A549 (cell line): ENCODE data around the gene IRGQ. TPM values are rescaled to one million over a fixed set of nuclear protein-coding genes. Genes with fewer than 3 reads are reported as not detected.

Experiments used
- ATAC-seq, 2 experiments: fragments of 200-7000 bp in 1 of 2; fragments of >200 bp in 1 of 2; cut with Nextera tagmentation in 1 of 2; cut with Tn5 transposase in 1 of 2; 3 replicates each; pipeline versions ENCODE4 v1.8.0 to v1.9.1; 2018 to 2020; ENCODE audit warnings: mild to moderate bottlenecking in 1 of 2, moderate library complexity in 1 of 2
- CTCF ChIA-PET: fragments of 300-600 bp; sonication (Branson Sonifier 250); formaldehyde crosslinking; extraction: SDS; loops from one replicate; lab custom pipeline; 2021; ENCODE audit warnings: antibody characterized with exemption, inconsistent platforms; lab: Yijun Ruan, JAX
- POLR2A ChIA-PET: fragments of 350-600 bp; formaldehyde crosslinking; extraction: SDS; loops from one replicate; lab custom pipeline; 2021; ENCODE audit warnings: antibody characterized with exemption, inconsistent platforms; lab: Yijun Ruan, JAX
- DNase-seq, 2 experiments: peaks; one replicate each; pipeline versions ENCODE4 v3.0.0 to v3.0.0-alpha.2; 2011 to 2016; ENCODE audit warnings: low read depth in 1 of 2, low spot score in 1 of 2
- FAIRE-seq: peaks from 2 replicates; lab custom pipeline; 2011; peaks lifted over from hg19 to GRCh38; lab: Jason Lieb, UNC
- H3K27ac ChIP-seq, 2 experiments: fragments of >200 bp; sonication (Bioruptor Twin); formaldehyde crosslinking; 3 replicates each; pipeline ENCODE4 v1.5.1; 2016 to 2017
- H3K4me1 ChIP-seq: fragments of >200 bp; sonication (Bioruptor Twin); formaldehyde crosslinking; 3 replicates; pipeline ENCODE4 v1.6.1; 2016
- H3K4me2 ChIP-seq: fragments of >200 bp; sonication (Bioruptor Twin); formaldehyde crosslinking; 3 replicates; pipeline ENCODE4 v1.6.1; 2016
- H3K4me3 ChIP-seq: fragments of >200 bp; sonication (Bioruptor Twin); formaldehyde crosslinking; 3 replicates; pipeline ENCODE4 v1.5.1; 2016
- H3K9me3 ChIP-seq: fragments of >200 bp; sonication (Bioruptor Twin); formaldehyde crosslinking; 3 replicates; pipeline ENCODE4 v1.6.1; 2016
- CBX8 ChIP-seq: fragments of 200-600 bp; sonication (generic); IDR thresholded peaks from 2 replicates; pipeline ENCODE4 v1.6.1; 2016
- CEBPB ChIP-seq, 2 experiments: fragments of >200 bp in 1 of 2; sonication (Bioruptor Twin) in 1 of 2; formaldehyde crosslinking in 1 of 2; IDR thresholded peaks; 2 replicates each; pipeline ENCODE4 v1.6.1; 2012 to 2016
- CHD2 ChIP-seq: fragments of 150-350 bp; IDR thresholded peaks from 2 replicates; pipeline ENCODE4 v1.6.1; 2014; ENCODE audit warnings: low read length; ENCODE audit not compliant: partially characterized antibody
- EP300 ChIP-seq, 2 experiments: fragments of >200 bp; sonication (Bioruptor Twin); formaldehyde crosslinking; IDR thresholded peaks; 2 replicates in 1 of 2; 3 replicates in 1 of 2; pipeline ENCODE4 v1.6.1; 2016 to 2017
- FOSB ChIP-seq: fragments of 250-450 bp; sonication (Bioruptor Pico); IDR thresholded peaks from 2 replicates; pipeline ENCODE4 v1.5.0; 2020; ENCODE audit warnings: mild to moderate bottlenecking, moderate library complexity
- FOSL2 ChIP-seq, 2 experiments: fragments of 450-650 bp in 1 of 2; fragments of >200 bp in 1 of 2; sonication (Bioruptor Twin) in 1 of 2; formaldehyde crosslinking; IDR thresholded peaks; 2 replicates each; pipeline versions ENCODE4 v1.5.0 to v1.6.1; 2016 to 2020; ENCODE audit warnings: mild to moderate bottlenecking in 1 of 2, moderate library complexity in 1 of 2
- FOXS1 ChIP-seq: fragments of 250-450 bp; sonication (Bioruptor Pico); IDR thresholded peaks from 2 replicates; pipeline ENCODE4 v1.5.0; 2020; ENCODE audit warnings: mild to moderate bottlenecking, moderate library complexity
- HEYL ChIP-seq: fragments of 250-450 bp; sonication (Bioruptor Pico); IDR thresholded peaks from 2 replicates; pipeline ENCODE4 v1.8.0; 2021; ENCODE audit warnings: mild to moderate bottlenecking, moderate library complexity
- HOXA7 ChIP-seq: fragments of 250-450 bp; sonication (Bioruptor Pico); IDR thresholded peaks from 2 replicates; pipeline ENCODE4 v1.5.0; 2020; ENCODE audit warnings: mild to moderate bottlenecking, moderate library complexity
- JUNB ChIP-seq: fragments of >200 bp; sonication (Bioruptor Twin); formaldehyde crosslinking; IDR thresholded peaks from 2 replicates; pipeline ENCODE4 v1.6.1; 2016
- KDM1A ChIP-seq: fragments of 200-600 bp; sonication (generic); IDR thresholded peaks from 2 replicates; pipeline ENCODE4 v1.6.1; 2016; ENCODE audit warnings: low read depth, mild to moderate bottlenecking
- MAFK ChIP-seq: fragments of 450-650 bp; IDR thresholded peaks from 2 replicates; pipeline ENCODE4 v1.6.1; 2014; ENCODE audit not compliant: partially characterized antibody
- NPAS2 ChIP-seq: fragments of 250-450 bp; sonication (Bioruptor Pico); IDR thresholded peaks from 2 replicates; pipeline ENCODE4 v1.8.0; 2022; ENCODE audit warnings: mild to moderate bottlenecking, moderate library complexity, borderline replicate concordance
- NR3C1 ChIP-seq: fragments of >200 bp; sonication (Bioruptor Twin); formaldehyde crosslinking; IDR thresholded peaks from 3 replicates; pipeline ENCODE4 v1.6.1; 2017
- PHF8 ChIP-seq: fragments of 200-600 bp; sonication (generic); IDR thresholded peaks from 2 replicates; pipeline ENCODE4 v1.6.1; 2016; ENCODE audit warnings: low read depth, mild to moderate bottlenecking, antibody characterized with exemption, moderate library complexity, borderline replicate concordance
- RAD21 ChIP-seq, 2 experiments: fragments of >200 bp in 1 of 2; sonication (Bioruptor Twin) in 1 of 2; formaldehyde crosslinking in 1 of 2; IDR thresholded peaks in 1 of 2; conservative IDR thresholded peaks in 1 of 2; 2 replicates in 1 of 2; 3 replicates in 1 of 2; pipeline ENCODE4 v1.6.1; 2012 to 2018; ENCODE audit warnings: inconsistent platforms in 1 of 2
- RCOR1 ChIP-seq: fragments of 150-350 bp; IDR thresholded peaks from 2 replicates; pipeline ENCODE4 v1.6.1; 2014; ENCODE audit warnings: antibody characterized with exemption, low read length, low read depth
- RFX5 ChIP-seq: fragments of 450-650 bp; IDR thresholded peaks from 2 replicates; pipeline ENCODE4 v1.7.1; 2014; ENCODE audit warnings: antibody characterized with exemption, mild to moderate bottlenecking, moderate library complexity
- RNF2 ChIP-seq: fragments of 200-600 bp; sonication (generic); IDR thresholded peaks from 2 replicates; pipeline ENCODE4 v1.6.1; 2016; ENCODE audit warnings: low read depth, mild to moderate bottlenecking, antibody characterized with exemption, moderate library complexity, borderline replicate concordance
- SMC3 ChIP-seq: fragments of >200 bp; sonication (Bioruptor Twin); formaldehyde crosslinking; IDR thresholded peaks from 3 replicates; pipeline ENCODE4 v1.6.1; 2018; ENCODE audit warnings: inconsistent platforms
- TFCP2L1 ChIP-seq: fragments of 250-450 bp; sonication (Bioruptor Pico); IDR thresholded peaks from 2 replicates; pipeline ENCODE4 v1.5.0; 2021; ENCODE audit warnings: mild to moderate bottlenecking
- TP53 ChIP-seq: fragments of 250-450 bp; sonication (Bioruptor Pico); IDR thresholded peaks from 2 replicates; pipeline ENCODE4 v1.5.0; 2021; ENCODE audit warnings: mild to moderate bottlenecking, moderate library complexity
- ZFP36 ChIP-seq: fragments of 450-650 bp; IDR thresholded peaks from 2 replicates; pipeline ENCODE4 v1.6.1; 2014; ENCODE audit warnings: borderline replicate concordance; ENCODE audit not compliant: partially characterized antibody
- ZSCAN20 ChIP-seq: fragments of 250-450 bp; sonication (Bioruptor Pico); IDR thresholded peaks from 2 replicates; pipeline ENCODE4 v1.8.0; 2022; ENCODE audit warnings: mild to moderate bottlenecking, moderate library complexity
- WGBS: methylation state at CpG from one replicate; pipeline ENCODE4 v1.1.6; 2017; ENCODE audit errors: missing lambda C conversion rate; 5-methylcytosine and 5-hydroxymethylcytosine counted together
- polyA plus RNA-seq, 4 experiments: library from polyadenylated mRNA; depleted of rRNA in 3 of 4; stranded (reverse); fragments of >200 nt; fragmentation: RNase III in 1 of 4; extraction: RNeasy Plus Mini Kit Qiagen cat#74134 plus additional on column Dnase treatment in 1 of 4; gene quantifications; 2 replicates in 3 of 4; 3 replicates in 1 of 4; pipeline ENCODE4 v1.2.3, GENCODE V29; 2011 to 2017
- TF ChIP-seq, protein P1 (sequence below): IDR thresholded peaks from 2 replicates; pipeline ENCODE4 v1.6.1; 2012
- TF ChIP-seq, protein P2 (sequence below): fragments of 450-650 bp; IDR thresholded peaks from 2 replicates; pipeline ENCODE4 v1.6.1; 2014; ENCODE audit warnings: antibody characterized with exemption
- TF ChIP-seq, protein P3 (sequence below): fragments of 200-600 bp; sonication (generic); IDR thresholded peaks from 2 replicates; pipeline ENCODE4 v1.6.1; 2016; ENCODE audit warnings: antibody characterized with exemption, mild to moderate bottlenecking, moderate library complexity

The IRGQ gene
- polyA plus RNA-seq, 2 of the 4 experiments (the other 2 are of a cell fraction), result 6.5 to 10.0 TPM

DNA sequence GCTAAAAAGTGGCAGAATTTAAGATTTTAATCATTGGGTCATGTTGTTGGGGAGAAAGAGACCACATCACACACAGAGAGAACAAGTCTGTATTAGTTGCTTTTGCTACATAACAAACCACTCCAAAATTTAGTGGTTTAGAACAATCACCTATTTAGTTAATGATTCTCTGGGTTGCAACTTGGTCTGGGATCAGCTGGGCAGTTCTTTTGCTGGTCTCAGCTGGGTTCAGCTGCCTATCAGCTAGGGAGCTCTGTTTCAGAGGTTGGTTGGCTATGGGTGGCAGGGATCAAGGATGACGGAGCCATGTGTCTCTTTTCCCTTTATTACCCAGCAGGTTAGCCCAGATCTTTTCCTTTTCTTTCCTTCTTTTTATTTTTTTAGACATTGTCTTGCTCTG lies 11.4 kb downstream of the IRGQ start:
- ChIA-PET CTCF (interaction anchor here (0.6 to 3.0 kb wide), 3 partner anchors 10 to 176 kb away, joined by 3 to 15 read pairs (median 7); no protein-coding TSS in a partner anchor), POLR2A (interaction anchor here (0.9 to 1.0 kb wide), 2 partner anchors 9 to 10 kb away, joined by 3 read pairs; partner anchors contain the start of genes PINLYP and XRCC1)
- 100% methylated on average over 1 of the region's 1 CpG for WGBS
- no peaks in the 10 kb centered on the region for H3K4me1 ChIP-seq
- H3K4me2 ChIP-seq, result no peak overlapping the region
- H3K9me3 ChIP-seq, result no peaks in the 10 kb centered on the region
- no peak overlapping the region for H3K27ac ChIP-seq
- no peak for ATAC-seq
- no peak overlapping the region for H3K4me3 ChIP-seq
- TF ChIP-seq, protein P1, sequence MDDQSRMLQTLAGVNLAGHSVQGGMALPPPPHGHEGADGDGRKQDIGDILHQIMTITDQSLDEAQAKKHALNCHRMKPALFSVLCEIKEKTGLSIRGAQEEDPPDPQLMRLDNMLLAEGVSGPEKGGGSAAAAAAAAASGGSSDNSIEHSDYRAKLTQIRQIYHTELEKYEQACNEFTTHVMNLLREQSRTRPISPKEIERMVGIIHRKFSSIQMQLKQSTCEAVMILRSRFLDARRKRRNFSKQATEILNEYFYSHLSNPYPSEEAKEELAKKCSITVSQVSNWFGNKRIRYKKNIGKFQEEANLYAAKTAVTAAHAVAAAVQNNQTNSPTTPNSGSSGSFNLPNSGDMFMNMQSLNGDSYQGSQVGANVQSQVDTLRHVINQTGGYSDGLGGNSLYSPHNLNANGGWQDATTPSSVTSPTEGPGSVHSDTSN, result no peak
- no peak for TF ChIP-seq FOSB (CRISPR knock-in tag)
- TF ChIP-seq RCOR1, result no peak
- TF ChIP-seq EP300 (IDR thresholded peaks at IDR 0.05), result no peak
- no peak for DNase-seq
- no peak for FAIRE-seq

- no peaks in the 10 kb centered on the region for H3K4me1 ChIP-seq
- ATAC-seq, result no peak
- no peak for FAIRE-seq
- ChIA-PET CTCF (interaction anchor here (1.1 to 3.0 kb wide), 3 partner anchors 12 to 136 kb away, joined by 5 to 15 read pairs (median 7); no protein-coding TSS in a partner anchor), POLR2A (no interaction called here)
- H3K4me2 ChIP-seq, result no peak overlapping the region
- H3K4me3 ChIP-seq, result no peak overlapping the region
- H3K9me3 ChIP-seq, result no peaks in the 10 kb centered on the region
- 52% methylated on average over 2 of the region's 2 CpGs for WGBS
- no peak for TF ChIP-seq NR3C1
- TF ChIP-seq HEYL, result no peak
- TF ChIP-seq, protein P1, result no peak
- TF ChIP-seq TP53 (CRISPR knock-in tag), result no peak
- TF ChIP-seq RNF2, result no peak
- no peak for TF ChIP-seq PHF8
- TF ChIP-seq RFX5, result no peak
- no peak for TF ChIP-seq CHD2
- no peak for TF ChIP-seq TFCP2L1 (CRISPR knock-in tag)
- no peak for TF ChIP-seq ZSCAN20 (CRISPR knock-in tag)
- no peak for TF ChIP-seq SMC3
- no peak for TF ChIP-seq HOXA7 (CRISPR knock-in tag)
- TF ChIP-seq RAD21 (conservative IDR thresholded peaks at IDR 0.05 in 1 of 2, IDR thresholded peaks at IDR 0.05 in 1 of 2), result no peak
- TF ChIP-seq JUNB, result no peak
- no peak for TF ChIP-seq CBX8
- no peak overlapping the region for H3K27ac ChIP-seq
- DNase-seq, result no peak
These were observed 13.4 kb downstream of the IRGQ start for GRCh38 chr19:43582495-43582894.

- Histone ChIP-seq H3K9me3 (no peaks in the 10 kb centered on the region), H3K4me1 (no peaks in the 10 kb centered on the region), H3K4me2 (no peak overlapping the region), H3K27ac (no peak overlapping the region), H3K4me3 (no peak overlapping the region)
- ATAC-seq (no peak; a peak in 1 of 6 replicates), FAIRE-seq (no peak), DNase-seq (no peak)
- 50% methylated on average over 7 of the region's 7 CpGs for WGBS
- ChIA-PET POLR2A (no interaction called here), CTCF (interaction anchor here (1.2 kb wide), 1 partner anchor 13 kb away, joined by 4 read pairs; no protein-coding TSS in a partner anchor)
- no peak for TF ChIP-seq RCOR1
- no peak for TF ChIP-seq ZFP36
- TF ChIP-seq, protein P1, result no peak
- TF ChIP-seq, protein P2, sequence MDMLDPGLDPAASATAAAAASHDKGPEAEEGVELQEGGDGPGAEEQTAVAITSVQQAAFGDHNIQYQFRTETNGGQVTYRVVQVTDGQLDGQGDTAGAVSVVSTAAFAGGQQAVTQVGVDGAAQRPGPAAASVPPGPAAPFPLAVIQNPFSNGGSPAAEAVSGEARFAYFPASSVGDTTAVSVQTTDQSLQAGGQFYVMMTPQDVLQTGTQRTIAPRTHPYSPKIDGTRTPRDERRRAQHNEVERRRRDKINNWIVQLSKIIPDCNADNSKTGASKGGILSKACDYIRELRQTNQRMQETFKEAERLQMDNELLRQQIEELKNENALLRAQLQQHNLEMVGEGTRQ, result no peak
- TF ChIP-seq NPAS2 (CRISPR knock-in tag), result no peak
- TF ChIP-seq CEBPB (IDR thresholded peaks at IDR 0.05), result no peak
- TF ChIP-seq MAFK, result no peak
- TF ChIP-seq KDM1A, result no peak
- TF ChIP-seq FOSL2 (IDR thresholded peaks at IDR 0.05), result no peak
- no peak for TF ChIP-seq FOSL2 (CRISPR knock-in tag; IDR thresholded peaks at IDR 0.05)
- TF ChIP-seq FOXS1 (CRISPR knock-in tag), result no peak
- no peak for TF ChIP-seq EP300 (IDR thresholded peaks at IDR 0.05)
- TF ChIP-seq, protein P3, sequence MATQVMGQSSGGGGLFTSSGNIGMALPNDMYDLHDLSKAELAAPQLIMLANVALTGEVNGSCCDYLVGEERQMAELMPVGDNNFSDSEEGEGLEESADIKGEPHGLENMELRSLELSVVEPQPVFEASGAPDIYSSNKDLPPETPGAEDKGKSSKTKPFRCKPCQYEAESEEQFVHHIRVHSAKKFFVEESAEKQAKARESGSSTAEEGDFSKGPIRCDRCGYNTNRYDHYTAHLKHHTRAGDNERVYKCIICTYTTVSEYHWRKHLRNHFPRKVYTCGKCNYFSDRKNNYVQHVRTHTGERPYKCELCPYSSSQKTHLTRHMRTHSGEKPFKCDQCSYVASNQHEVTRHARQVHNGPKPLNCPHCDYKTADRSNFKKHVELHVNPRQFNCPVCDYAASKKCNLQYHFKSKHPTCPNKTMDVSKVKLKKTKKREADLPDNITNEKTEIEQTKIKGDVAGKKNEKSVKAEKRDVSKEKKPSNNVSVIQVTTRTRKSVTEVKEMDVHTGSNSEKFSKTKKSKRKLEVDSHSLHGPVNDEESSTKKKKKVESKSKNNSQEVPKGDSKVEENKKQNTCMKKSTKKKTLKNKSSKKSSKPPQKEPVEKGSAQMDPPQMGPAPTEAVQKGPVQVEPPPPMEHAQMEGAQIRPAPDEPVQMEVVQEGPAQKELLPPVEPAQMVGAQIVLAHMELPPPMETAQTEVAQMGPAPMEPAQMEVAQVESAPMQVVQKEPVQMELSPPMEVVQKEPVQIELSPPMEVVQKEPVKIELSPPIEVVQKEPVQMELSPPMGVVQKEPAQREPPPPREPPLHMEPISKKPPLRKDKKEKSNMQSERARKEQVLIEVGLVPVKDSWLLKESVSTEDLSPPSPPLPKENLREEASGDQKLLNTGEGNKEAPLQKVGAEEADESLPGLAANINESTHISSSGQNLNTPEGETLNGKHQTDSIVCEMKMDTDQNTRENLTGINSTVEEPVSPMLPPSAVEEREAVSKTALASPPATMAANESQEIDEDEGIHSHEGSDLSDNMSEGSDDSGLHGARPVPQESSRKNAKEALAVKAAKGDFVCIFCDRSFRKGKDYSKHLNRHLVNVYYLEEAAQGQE, result no peak
These were observed 14.5 kb downstream of the IRGQ start for GRCh38 chr19:43581467-43581866.
